ENCODE results near the gene SYNCRIP. TPM values are rescaled to one million over a fixed set of nuclear protein-coding genes. Genes with fewer than 3 reads are reported as not detected.
"Not testable (repeated sequence)": the region's sequence is repeated elsewhere in the genome, so short reads cannot be mapped to it uniquely, and the experiment has no call there.

The SYNCRIP gene
- total RNA-seq, 6 experiments from 2014 or later = 27.8 to 47.3 (median 39.4) TPM

GRCh38 chr6:85641522-85641896, 1.2 kb downstream of the SYNCRIP start:
- Histone ChIP-seq H3K4me3 (peak overlapping the region; percentile 69 to 98 (median 83)), H3K27ac (peak overlapping the region in 2 of 3 donors; percentile 81 to 96), H3K4me1 (peaks cover 0 to 30% (median 5%) of the 10 kb centered on the region in 4 donors), H3K36me3 (peaks cover 0 to 38% (median 12%) of the 10 kb centered on the region in 4 donors), H3K9me3 (no peaks in the 10 kb centered on the region), H3K27me3 (no peaks in the 10 kb centered on the region)
- DNase-seq (no peak), ATAC-seq (no peak)
- intact Hi-C loops (cut with DNase I) = loop anchor here in 1 of 2 donors (5.0 kb wide), 1 partner anchor 36 kb away; no protein-coding TSS in a partner anchor
- WGBS (ENCODE audit: insufficient coverage, low coverage, low lambda C conversion rate, missing lambda C conversion rate) = under 1% methylated on average over 14 of the region's 14 CpGs
- TF ChIP-seq CTCF (IDR thresholded peaks at IDR 0.05) (no peak), POLR2A (IDR thresholded peaks at IDR 0.05) (no peak)

- no peak for DNase-seq
- peaks cover 0 to 33% (median 5%) of the 10 kb centered on the region in 4 donors for H3K4me1 ChIP-seq
Observed at GRCh38 chr6:85640821-85641220, 1.9 kb downstream of the SYNCRIP start.

GRCh38 chr6:85637579-85637978, 5.1 kb downstream of the SYNCRIP start:
- Histone ChIP-seq H3K36me3 (peaks cover 0 to 76% (median 27%) of the 10 kb centered on the region in 4 donors), H3K27me3 (no peaks in the 10 kb centered on the region), H3K4me1 (peaks cover 0 to 37% (median 5%) of the 10 kb centered on the region in 4 donors), H3K9me3 (no peaks in the 10 kb centered on the region), H3K4me3 (no peak overlapping the region), H3K27ac (no peak overlapping the region)
- TF ChIP-seq CTCF (IDR thresholded peaks at IDR 0.05) (no peak), POLR2A (IDR thresholded peaks at IDR 0.05) (no peak)
- intact Hi-C loops (cut with DNase I) = no loop called here
- 55% methylated on average over 3 of the region's 3 CpGs for WGBS (ENCODE audit: insufficient coverage, low coverage, low lambda C conversion rate, missing lambda C conversion rate)
- ATAC-seq (no peak), DNase-seq (no peak)

More at GRCh38 chr6:85640821-85641220, 1.9 kb downstream of the SYNCRIP start:
- Histone ChIP-seq H3K4me3 (peak overlapping the region; percentile 69 to 98 (median 83)), H3K27me3 (no peaks in the 10 kb centered on the region), H3K9me3 (no peaks in the 10 kb centered on the region), H3K36me3 (peaks cover 0 to 45% (median 19%) of the 10 kb centered on the region in 4 donors), H3K27ac (no peak overlapping the region)
- ATAC-seq = no peak
- TF ChIP-seq CTCF (IDR thresholded peaks at IDR 0.05) = no peak
- TF ChIP-seq POLR2A (IDR thresholded peaks at IDR 0.05) = no peak
- WGBS (ENCODE audit: insufficient coverage, low coverage, low lambda C conversion rate, missing lambda C conversion rate) = 15% methylated on average over 3 of the region's 3 CpGs
- intact Hi-C loops (cut with DNase I) = loop anchor here in 1 of 2 donors (5.0 kb wide), 1 partner anchor 36 kb away; no protein-coding TSS in a partner anchor

GRCh38 chr6:85632164-85632942, 10.3 kb downstream of the SYNCRIP start:
- no peak for DNase-seq
- 93% methylated on average over 6 of the region's 6 CpGs for WGBS (ENCODE audit: insufficient coverage, low coverage, low lambda C conversion rate, missing lambda C conversion rate)
- Histone ChIP-seq H3K4me1 (peaks cover 0 to 11% (median 0%) of the 10 kb centered on the region in 4 donors), H3K4me3 (no peak overlapping the region), H3K27ac (no peak overlapping the region), H3K9me3 (no peaks in the 10 kb centered on the region), H3K36me3 (peaks cover 0 to 95% (median 32%) of the 10 kb centered on the region in 4 donors), H3K27me3 (no peaks in the 10 kb centered on the region)
- intact Hi-C loops (cut with DNase I) = no loop called here
- TF ChIP-seq CTCF (IDR thresholded peaks at IDR 0.05) = no peak
- no peak for TF ChIP-seq POLR2A (IDR thresholded peaks at IDR 0.05)
- no peak for ATAC-seq

GRCh38 chr6:85631117-85631516, 11.6 kb downstream of the SYNCRIP start:
- H3K9me3 ChIP-seq; intact Hi-C loops (cut with DNase I); ATAC-seq; DNase-seq; H3K27ac ChIP-seq; H3K27me3 ChIP-seq; H3K4me3 ChIP-seq: not testable (repeated sequence)
- WGBS (ENCODE audit: insufficient coverage, low coverage, low lambda C conversion rate, missing lambda C conversion rate) = 92% methylated on average over 5 of the region's 5 CpGs
- Histone ChIP-seq H3K36me3 (peaks cover 5 to 94% (median 24%) of the 10 kb centered on the region in 4 donors), H3K4me1 (peaks cover 0 to 11% (median 0%) of the 10 kb centered on the region in 4 donors)
